OCI-LY7 (cell line): ENCODE measurements around the gene FANCB.

Source experiments
- CTCF ChIP-seq: fragments of 200-600 bp; sonication (generic); conservative IDR thresholded peaks from 2 replicates; pipeline ENCODE4 v1.5.1; 2014; ENCODE audit warnings: mild to moderate bottlenecking, antibody characterized with exemption, low read length, moderate library complexity, mixed read lengths
- EZH2phosphoT487 ChIP-seq: fragments of 200-600 bp; sonication (generic); IDR thresholded peaks from 2 replicates; pipeline ENCODE4 v1.6.1; 2018; ENCODE audit warnings: low read depth, borderline replicate concordance, mild to moderate bottlenecking, mixed run types, antibody characterized with exemption, low read length, moderate library complexity, mixed read lengths

DNA sequence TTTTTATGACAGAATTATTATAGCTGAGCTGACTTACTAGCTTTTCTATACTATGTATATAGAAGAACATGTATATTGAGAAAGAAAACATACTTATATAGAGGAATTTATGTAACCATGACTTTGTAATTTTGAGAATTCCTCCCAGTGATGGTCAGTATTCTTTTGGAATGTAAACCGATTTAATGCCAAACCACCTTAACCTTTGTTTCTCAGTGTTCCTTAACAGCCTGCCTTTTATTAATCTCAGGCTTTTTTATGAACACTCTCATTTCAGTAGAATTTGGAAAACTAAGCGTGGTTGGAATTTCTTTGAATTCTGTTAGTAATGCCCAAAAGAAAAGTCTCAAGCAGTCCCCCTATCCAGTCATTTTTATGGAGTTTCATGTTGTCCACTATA, 47.3 kb upstream of the FANCB start:
- TF ChIP-seq CTCF (no peak), EZH2phosphoT487 (no peak)
